ENCODE data around the gene RPS6KA3.

DNA sequence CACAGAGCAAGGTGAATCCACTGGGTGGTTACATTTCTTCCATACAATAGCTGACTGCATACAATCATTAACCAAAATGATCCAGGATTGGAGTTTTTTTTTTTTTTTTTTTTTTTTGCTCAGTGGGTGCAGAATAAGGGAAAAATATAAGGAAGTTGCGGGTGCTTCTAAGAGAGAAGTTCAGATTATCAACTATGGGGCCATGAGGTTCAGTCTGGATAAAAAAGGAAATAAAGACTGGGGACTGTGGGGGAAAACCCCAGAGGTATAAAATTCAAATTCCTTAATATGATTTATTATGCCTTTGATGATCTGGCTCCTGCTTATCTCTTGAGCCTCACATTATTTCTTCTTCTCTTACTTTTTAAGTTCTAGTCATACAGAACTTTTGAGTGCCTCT is 119.1 kb downstream of the RPS6KA3 start:
- TF ChIP-seq, protein P1, sequence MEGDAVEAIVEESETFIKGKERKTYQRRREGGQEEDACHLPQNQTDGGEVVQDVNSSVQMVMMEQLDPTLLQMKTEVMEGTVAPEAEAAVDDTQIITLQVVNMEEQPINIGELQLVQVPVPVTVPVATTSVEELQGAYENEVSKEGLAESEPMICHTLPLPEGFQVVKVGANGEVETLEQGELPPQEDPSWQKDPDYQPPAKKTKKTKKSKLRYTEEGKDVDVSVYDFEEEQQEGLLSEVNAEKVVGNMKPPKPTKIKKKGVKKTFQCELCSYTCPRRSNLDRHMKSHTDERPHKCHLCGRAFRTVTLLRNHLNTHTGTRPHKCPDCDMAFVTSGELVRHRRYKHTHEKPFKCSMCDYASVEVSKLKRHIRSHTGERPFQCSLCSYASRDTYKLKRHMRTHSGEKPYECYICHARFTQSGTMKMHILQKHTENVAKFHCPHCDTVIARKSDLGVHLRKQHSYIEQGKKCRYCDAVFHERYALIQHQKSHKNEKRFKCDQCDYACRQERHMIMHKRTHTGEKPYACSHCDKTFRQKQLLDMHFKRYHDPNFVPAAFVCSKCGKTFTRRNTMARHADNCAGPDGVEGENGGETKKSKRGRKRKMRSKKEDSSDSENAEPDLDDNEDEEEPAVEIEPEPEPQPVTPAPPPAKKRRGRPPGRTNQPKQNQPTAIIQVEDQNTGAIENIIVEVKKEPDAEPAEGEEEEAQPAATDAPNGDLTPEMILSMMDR (IDR thresholded peaks at IDR 0.05) = no peak
- TF ChIP-seq POLR2A (IDR thresholded peaks at IDR 0.05) (no peak), EP300 (IDR thresholded peaks at IDR 0.05) (no peak), POLR2AphosphoS5 (IDR thresholded peaks at IDR 0.05) (no peak)
